HG03342 (cell line): ENCODE results near the gene ARHGAP24.

ENCODE experiments used
- ATAC-seq: cut with Tn5 transposase; IDR thresholded peaks from one replicate; pipeline ENCODE4 v1.9.1; 2021; ENCODE audit warnings: mild to moderate bottlenecking, moderate library complexity; ENCODE audit not compliant: unreplicated experiment

ARHGAP24 gene

DNA sequence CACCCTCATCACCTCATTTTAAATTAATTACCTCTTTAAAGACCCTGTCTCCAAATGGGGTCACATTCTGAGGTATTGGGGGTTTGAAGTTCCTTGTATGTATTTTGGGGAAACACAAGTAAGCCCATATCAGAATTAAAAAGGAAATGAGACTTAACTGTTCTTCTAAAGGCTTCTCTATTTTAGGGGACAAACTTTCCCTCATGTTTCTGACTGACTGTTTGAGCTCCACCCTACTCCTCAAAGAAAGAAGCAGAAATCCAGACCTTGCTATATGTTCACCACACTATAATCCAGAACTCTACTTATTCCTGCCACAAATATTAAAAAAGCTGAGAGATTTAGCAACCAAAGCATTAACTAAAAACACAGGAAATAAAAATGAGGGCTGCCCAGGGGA, 258.8 kb downstream of the ARHGAP24 start:
- no peak for ATAC-seq

DNA sequence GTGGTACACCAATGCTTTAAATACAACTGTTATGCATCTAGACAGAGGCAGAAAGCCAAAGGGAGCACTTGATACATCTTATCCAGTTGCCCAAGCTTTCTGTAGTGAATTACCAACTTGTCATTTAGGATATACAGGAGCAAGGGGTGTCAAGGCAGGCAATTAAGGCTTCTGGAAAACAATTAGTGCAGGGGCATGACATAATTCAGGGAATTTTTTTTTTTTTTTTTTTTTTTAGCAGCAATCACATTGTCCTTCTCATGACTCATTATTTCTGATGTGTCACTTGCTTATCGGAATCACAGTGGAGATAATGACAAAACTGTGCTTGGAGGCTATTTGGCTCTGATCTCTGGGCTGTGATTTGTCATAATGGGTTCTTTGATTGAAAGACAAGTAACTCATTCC, 259.5 kb downstream of the ARHGAP24 start:
- no peak for ATAC-seq

DNA sequence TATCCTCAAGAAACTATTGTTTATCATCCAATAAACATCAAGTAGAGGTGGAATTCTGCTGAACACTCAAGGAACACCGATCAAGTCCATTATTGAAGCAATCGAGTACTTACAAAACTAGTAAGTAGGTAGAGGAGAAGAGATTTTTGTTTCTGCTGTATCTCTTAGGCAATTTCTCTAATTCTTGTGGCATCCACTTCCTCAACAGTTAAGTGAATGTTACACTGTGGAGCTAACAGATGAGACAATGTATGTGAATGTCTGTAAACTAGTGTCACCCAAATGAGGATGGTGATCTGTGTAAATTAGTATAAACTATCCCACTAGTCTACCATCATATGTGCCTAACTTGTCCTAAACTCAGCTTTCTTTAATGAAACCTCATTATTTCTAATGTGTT, 261.6 kb downstream of the ARHGAP24 start:
- no peak for ATAC-seq

DNA sequence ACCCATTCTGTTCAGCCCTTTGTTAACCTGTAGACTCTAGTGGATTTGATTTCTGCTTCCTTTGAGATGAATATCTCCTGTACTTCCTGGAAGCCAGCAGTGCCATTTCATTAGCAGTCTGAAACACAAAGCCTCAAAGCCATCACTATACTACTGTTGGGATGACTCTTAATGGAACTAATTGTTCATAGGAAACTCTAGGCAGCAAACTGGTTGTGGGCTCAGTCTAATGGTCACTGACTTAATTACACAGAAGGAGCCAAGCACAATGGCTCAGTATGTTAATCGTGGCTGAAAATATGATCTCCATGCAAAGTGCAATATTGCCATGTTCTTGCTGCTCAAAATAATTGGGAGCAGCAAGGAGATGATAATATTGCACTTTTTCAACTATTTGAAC, 262.3 kb downstream of the ARHGAP24 start:
- ATAC-seq: no peak

- ATAC-seq: no peak
Observed at GRCh38 chr4:85738721-85739120, 263.8 kb downstream of the ARHGAP24 start.

- ATAC-seq: no peak
Observed at GRCh38 chr4:85740431-85740861, 265.5 kb downstream of the ARHGAP24 start.

GRCh38 chr4:85741381-85741780, 266.4 kb downstream of the ARHGAP24 start:
- ATAC-seq: no peak

GRCh38 chr4:85741921-85742591, 267.1 kb downstream of the ARHGAP24 start:
- no peak for ATAC-seq

DNA sequence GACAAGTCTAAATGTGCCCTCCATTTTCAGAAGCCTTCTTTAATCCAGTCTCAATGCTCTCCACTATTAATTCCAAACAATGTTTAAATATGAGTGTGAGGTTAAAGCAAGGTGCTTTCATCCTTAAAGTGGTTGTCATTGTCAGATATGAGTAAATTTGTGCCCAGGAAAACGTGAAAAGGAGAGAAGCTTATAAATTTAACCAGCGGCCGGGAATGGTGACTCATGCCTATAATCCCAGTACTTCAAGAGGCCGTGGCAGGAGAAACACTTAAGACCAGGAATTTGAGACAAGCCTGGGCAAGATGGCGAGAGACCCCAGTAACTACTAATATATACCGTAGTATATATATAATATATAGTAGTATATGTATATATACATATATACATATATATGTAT, 270.0 kb downstream of the ARHGAP24 start:
- no peak for ATAC-seq

DNA sequence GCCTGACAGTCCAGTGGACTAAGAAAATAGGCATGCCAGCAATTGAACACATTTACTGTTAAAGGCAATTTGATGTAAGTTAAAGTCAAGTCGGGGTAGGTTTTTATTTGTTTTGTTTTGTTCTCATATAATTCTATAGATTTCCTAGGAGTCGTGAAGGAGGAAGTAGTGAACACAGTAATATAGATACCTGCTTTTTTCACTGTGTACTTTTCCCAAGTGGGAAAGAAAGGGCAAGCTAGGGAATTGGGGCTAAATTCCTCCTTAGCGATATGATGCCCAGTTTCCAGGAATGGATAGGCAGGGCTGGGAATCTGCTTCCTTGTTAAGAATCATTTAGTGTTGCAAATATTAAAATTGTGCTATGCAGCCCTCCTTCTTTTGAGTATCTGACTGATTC, 271.0 kb downstream of the ARHGAP24 start:
- no peak for ATAC-seq

DNA sequence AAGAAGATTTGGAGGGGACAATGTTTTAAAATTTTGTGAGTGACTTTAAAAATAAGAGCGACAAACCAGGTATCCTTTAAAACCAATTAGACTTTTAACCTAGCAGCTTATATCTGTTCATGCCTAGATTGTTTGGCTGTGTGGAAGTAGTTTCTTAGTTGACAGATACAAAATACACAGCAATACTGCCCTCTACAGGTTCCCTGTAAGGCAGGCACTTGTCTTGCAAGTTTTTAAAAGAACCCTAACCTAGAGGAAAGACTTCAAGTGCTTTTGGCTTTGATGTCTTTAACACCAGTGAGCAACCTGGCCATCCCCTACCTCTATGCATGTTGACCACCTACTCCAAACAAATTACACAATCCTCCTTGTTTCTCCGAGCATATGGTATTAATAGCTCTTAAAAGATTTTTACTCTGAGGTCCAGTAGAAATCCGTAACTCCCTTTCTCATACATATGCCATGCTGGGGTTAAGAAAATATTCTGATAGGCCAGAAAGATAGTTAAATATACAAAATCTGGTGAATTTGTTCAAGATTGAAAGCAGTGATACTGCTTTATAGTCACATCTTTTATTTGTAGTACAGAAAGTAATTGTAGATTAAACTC, 273.0 kb downstream of the ARHGAP24 start:
- peak; percentile 68 for ATAC-seq

GRCh38 chr4:85748654-85749053, 273.7 kb downstream of the ARHGAP24 start:
- no peak for ATAC-seq

- no peak for ATAC-seq
Observed at GRCh38 chr4:85751866-85752265, 276.9 kb downstream of the ARHGAP24 start.

DNA sequence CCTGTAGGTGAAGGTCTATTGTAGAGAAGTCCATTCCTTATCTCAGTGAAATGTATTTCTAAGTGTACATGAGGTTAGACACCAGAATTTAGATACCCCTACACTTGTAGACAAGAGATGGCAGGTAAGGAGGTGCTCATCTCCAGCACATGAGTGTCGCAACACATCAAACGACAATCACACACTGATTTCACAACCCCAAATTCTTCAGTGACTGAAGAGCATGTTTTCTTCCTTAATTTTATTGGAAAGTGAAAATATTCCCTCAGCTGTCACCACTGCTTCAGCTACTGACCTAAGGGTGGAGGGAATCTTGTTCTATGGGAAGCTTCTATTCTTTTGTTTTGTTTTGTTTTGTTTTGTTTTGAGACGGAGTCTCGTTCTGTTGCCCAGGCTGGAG, 280.3 kb downstream of the ARHGAP24 start:
- ATAC-seq: no peak

DNA sequence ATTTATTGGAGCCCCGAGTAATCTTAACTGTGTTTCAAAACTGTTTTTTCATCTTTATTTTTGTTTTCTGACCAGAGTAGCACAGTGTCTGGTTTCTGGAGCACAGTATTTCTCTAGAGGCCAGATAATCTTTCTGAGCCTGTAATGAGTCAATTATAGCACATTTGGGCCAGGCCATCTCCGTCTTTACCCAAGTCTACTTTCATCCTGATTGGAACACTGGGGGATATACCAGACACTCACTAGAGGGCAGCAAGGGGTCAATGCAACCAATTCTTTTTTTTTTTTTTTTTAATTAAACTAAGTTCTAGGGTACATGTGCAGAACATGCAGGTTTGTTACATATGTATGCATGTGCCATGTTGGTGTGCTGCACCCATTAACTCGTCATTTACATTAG, 282.0 kb downstream of the ARHGAP24 start:
- no peak for ATAC-seq

DNA sequence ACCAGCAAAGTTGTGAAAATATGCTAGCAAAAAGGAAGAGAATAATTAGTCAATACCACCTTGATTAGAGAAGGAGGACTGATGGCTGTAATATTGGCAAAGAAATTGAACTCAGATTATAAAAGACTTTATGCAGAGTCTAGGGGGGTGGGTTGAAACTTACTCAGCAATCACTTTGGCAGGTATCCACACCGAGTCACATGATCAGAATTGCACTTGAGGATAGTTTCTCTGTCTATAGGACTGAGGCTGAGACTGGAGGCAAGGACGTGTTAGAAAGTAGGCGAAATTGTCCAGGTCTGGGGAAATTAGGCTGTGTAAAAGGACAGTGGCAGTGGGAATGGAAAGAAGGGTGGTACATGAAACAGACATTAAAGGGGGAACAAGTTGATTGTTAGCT, 284.4 kb downstream of the ARHGAP24 start:
- no peak for ATAC-seq

GRCh38 chr4:85760511-85760910, 285.6 kb downstream of the ARHGAP24 start:
- no peak for ATAC-seq

GRCh38 chr4:85761803-85762528, 287.0 kb downstream of the ARHGAP24 start:
- ATAC-seq: no peak

DNA sequence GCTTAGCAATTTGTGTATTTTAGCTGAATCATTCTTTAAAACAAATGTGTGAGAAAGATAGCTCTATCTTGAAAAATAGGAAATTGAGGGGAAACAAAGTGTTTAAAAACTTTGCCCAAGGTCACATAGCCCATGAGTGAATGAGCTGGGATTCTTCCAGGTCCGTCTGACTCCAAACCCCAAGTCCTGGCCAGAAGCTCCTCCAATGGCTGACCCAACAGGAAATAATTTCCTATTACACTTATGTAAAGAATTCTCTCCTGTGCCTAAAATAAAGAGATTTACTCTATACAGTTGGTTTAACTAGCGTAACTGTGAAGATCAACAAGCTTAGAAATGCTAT, 287.6 kb downstream of the ARHGAP24 start:
- ATAC-seq: no peak

- no peak for ATAC-seq
Observed at GRCh38 chr4:85763202-85763601, 288.3 kb downstream of the ARHGAP24 start.

GRCh38 chr4:85767649-85768048, 292.7 kb downstream of the ARHGAP24 start:
- no peak for ATAC-seq

DNA sequence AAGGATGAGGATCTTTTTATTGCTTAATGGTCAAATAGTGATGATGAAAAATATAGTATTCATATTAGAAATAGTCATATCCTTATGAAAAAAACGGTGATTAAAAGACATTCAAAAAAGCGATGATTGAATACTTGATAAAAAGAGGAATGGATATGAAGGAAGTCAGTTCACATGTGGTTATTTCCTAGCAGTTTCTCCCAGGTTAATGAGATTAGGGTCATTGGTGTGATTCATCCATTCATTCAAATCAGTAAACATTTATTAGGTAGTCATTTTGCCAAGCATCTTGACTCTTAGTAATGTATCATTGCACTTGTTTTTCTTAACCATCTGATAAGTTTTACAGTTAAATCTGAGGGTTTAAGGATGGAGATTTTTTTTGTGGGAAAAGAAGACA, 294.1 kb downstream of the ARHGAP24 start:
- ATAC-seq: no peak
